GM18909 (cell line): Measurements from ENCODE around the gene RNASEH2B.
A peak's percentile ranks its signal among the peaks of the same experiment; 100 is the strongest.

ENCODE experiments used
- ATAC-seq: cut with Tn5 transposase; IDR thresholded peaks from one replicate; pipeline ENCODE4 v1.9.1; 2021; ENCODE audit warnings: mild to moderate bottlenecking; ENCODE audit not compliant: unreplicated experiment, poor library complexity

Gene RNASEH2B

DNA sequence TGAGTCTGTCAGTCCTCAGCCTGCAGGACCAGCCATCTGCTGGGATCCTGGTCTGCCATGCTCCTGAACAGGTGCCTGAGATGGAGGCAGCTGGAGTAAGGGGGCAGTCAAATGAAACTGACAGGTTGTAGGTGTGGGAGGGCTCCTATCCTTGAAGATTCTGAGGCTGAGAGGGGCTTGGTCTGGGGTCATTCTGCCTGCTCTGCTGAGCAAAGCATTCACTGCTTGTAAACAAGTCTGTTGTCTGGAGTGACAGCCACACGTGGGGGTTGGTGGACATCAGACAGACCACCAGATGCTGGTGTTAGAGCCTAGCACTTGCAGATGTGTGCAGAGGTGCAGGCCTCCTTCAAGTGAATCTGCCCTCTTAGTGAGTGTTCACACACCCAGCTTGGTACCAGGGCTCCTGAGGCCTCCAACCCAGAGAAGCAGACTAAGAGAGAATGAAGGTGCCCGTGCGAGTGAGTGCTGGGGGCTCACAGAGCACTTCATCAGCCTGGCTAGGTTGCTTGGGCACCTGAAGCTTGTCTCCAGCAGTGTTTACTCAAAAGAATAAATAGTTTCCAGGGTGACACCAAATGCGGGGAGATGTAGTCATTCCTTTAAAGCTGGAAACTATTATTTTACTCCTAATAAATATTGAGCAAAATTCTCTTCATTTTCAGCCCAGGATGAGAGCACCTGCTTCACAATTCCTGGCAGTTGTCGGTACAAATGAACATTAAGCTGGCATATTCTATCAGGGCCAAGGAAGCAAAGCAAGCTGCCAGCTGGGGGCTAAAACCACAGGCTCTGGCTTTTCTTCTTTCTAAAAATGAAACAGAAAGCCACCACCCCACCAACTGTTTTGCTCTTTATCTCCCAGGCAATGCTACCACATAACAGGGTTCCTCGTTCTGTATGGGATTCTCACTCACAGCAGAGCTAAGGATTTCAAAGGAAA lies 82.3 kb downstream of the RNASEH2B start:
- ATAC-seq, result peak; percentile 84

- no peak for ATAC-seq
These were observed 83.8 kb downstream of the RNASEH2B start for GRCh38 chr13:50993371-50993770.

DNA sequence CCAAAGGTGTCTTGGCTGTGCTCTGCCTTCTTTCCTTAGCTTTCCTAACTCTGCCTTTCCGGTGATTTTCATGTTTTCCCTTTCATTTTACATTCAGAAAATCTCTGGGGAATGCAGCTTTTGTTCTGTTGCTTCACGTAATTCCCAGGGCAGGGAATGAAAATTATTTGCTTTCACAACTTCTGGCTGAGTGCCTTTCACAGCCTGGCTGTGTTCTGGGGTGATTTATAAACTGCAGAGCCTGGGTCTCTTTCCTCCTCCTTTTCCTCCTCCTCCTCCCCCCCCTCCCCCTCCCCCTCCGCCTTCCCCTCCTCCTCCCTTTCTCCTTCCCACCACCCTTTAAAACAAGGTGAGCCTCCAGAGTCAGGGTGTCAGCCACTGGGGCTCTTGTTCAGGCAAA lies 84.3 kb downstream of the RNASEH2B start:
- ATAC-seq, result no peak

DNA sequence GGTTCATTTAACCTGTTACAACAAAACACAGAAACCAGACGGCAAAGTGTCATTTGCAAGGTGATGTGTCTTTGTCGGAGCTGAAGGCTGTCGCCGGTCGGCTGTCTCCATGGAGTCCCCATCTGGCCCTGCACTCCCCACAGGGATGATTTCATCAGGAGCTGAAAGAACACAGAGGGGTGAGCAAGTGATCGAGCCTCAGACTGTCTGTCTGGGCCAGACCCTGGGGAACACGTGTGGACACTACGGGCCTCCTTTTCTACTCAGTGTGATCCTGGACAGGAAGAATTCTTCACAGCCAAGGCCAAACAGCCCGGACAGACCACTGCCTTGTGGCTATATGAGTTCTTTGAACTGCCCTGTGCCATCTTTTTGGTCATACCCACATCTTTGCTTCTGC lies 85.1 kb downstream of the RNASEH2B start:
- ATAC-seq, result no peak

GRCh38 chr13:50995854-50996253 lies 86.3 kb downstream of the RNASEH2B start:
- no peak for ATAC-seq

GRCh38 chr13:50998326-50998725 lies 88.7 kb downstream of the RNASEH2B start:
- no peak for ATAC-seq

DNA sequence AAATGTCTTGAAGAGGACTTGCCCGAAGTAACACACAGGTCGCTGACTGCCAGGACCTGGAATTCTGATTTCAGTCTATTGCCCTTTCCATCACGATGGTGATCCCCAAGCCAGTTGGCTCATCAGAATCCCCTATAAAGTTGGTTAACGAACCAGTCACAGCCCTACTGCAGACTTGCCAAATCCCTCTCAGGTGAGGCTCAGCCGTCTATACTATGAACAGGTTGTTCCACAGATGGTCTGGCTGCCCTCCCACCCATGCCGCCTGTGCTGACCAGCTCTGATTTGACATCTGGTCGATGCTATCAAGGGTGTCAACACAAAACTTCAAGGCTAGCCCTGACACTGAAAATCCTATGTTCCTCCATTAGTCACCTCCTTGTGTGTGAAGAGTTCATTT lies 90.0 kb downstream of the RNASEH2B start:
- no peak for ATAC-seq

DNA sequence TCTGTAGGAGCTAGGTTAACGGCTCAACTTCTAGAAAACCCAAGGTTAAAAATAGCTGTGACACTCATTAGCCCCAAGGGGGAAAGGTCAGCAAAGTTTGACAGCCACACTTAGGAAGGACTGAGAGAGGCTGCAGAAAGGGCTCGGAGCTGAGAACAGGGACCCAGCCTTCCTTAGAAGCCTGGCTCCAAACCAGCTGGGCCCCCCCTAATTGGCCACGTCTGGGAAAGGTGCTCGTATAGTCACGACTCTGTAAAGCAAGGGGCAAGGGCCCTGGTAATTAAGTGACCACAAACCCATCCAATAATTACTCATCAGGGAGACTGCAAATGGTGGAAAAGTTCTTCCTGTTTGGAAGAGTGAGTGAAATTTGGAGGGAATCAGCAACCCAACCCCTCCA lies 90.5 kb downstream of the RNASEH2B start:
- ATAC-seq, result no peak

GRCh38 chr13:51000571-51001260 lies 91.1 kb downstream of the RNASEH2B start:
- no peak for ATAC-seq

- ATAC-seq, result no peak
These were observed 91.7 kb downstream of the RNASEH2B start for GRCh38 chr13:51001335-51001734.

DNA sequence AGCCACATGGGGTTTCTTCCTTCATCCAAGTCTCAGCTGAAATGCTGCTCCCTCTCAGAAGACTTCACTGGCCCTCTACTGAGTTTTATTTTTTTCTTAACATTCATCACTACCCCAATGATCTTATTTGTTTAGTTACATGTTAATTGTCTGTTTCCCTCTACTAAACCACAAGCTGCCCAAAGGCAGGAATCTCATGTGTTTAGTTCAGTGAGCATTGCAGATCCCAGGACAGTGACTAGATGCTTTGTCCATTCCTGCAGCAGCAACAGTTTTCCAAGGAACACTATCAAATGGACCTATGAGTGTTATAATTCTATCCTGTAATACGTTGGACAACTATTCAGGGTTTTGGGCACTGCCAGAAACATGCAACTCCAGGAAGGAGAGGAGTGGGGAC lies 93.1 kb downstream of the RNASEH2B start:
- ATAC-seq, result no peak

DNA sequence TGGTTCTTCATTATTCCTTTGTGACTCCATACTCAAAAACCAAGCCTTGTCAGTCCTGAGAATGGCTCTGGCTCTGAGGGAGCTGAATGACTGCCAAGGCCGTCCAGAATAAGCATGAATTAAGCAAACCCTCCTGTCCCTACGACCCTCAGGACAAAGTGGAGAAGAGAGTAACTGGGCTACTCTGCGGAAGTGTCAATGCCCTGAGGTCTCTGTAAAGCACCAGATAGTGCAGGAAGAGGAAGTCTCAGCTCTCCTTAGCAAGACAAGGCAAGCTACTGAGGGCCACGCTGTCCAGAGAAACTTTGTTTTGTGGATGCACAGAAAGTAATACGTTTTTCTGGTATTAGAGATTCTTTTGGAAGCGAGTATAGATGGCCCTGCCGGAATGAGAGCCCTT lies 94.1 kb downstream of the RNASEH2B start:
- no peak for ATAC-seq

- no peak for ATAC-seq
These were observed 94.7 kb downstream of the RNASEH2B start for GRCh38 chr13:51004111-51004865.

DNA sequence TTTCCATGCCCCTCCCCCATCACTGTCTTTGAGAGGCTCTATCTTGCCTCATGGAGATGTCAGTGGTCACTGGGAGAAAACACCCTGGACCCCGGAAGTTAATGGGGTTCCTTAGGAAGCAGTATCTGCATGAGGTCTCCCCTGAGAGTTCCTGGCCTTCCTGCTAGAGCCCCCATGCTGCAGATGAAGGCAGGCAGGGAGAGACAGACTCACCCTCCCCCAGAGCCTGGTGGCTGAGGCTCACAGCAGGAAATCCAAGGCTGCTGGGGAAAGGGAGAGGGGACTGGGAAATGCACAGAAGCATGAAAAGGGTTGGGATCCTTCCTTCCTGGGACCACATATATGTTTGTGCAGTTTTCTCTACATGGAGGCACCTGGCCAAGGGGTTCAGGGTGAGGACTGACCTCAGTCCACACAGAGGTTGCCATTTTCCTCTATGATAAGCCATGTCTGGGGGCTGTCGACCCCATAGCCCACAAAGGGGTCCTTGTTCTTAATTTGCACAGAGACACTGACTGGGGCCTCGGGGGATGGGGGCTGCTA lies 95.4 kb downstream of the RNASEH2B start:
- ATAC-seq, result no peak

DNA sequence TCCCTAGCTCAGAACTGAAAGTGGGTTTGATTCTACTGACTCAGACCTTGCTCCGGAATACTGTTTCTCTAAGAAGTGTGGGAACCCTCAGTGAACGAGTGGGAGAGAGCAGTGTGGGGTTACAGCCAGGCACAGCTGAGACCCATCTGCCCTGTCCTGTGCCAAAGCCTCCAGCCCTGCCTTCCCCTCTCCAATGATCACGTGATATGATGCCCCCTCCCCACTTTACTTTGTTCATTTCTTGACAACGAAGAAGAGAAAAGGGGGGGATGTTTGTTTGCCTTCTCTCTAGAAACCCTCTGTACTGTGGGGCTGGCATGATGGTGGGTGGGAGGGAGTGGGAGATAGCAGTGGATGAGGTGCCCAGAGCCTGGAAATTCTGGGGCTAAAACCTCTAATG lies 96.0 kb downstream of the RNASEH2B start:
- ATAC-seq, result no peak
